ENCODE measurements around the gene DUOX1.

Gene DUOX1

GRCh38 chr15:45168751-45169551 lies 39.2 kb downstream of the DUOX1 start:
- DNase-seq (ENCODE audit: low read depth), result no peak

- DNase-seq (ENCODE audit: low read depth), result no peak
Observed at GRCh38 chr15:45169608-45170480, 40.0 kb downstream of the DUOX1 start.

GRCh38 chr15:45171912-45172311 lies 42.1 kb downstream of the DUOX1 start:
- no peak for DNase-seq (ENCODE audit: low read depth)

- DNase-seq (ENCODE audit: low read depth), result no peak
Observed at GRCh38 chr15:45174069-45174468, 44.3 kb downstream of the DUOX1 start.

- no peak for DNase-seq (ENCODE audit: low read depth)
Observed at GRCh38 chr15:45174577-45174976, 44.8 kb downstream of the DUOX1 start.

- no peak for DNase-seq (ENCODE audit: low read depth)
Observed at GRCh38 chr15:45177285-45177684, 47.5 kb downstream of the DUOX1 start.

- peak; percentile 31 for DNase-seq (ENCODE audit: low read depth)
Observed at GRCh38 chr15:45179221-45179985, 49.6 kb downstream of the DUOX1 start.

GRCh38 chr15:45180201-45180600 lies 50.4 kb downstream of the DUOX1 start:
- no peak for DNase-seq (ENCODE audit: low read depth)

- DNase-seq (ENCODE audit: low read depth), result no peak
Observed at GRCh38 chr15:45180648-45181436, 51.0 kb downstream of the DUOX1 start.

- no peak for DNase-seq (ENCODE audit: low read depth)
Observed at GRCh38 chr15:45181491-45182285, 51.9 kb downstream of the DUOX1 start.

- DNase-seq (ENCODE audit: low read depth), result no peak
Observed at GRCh38 chr15:45182996-45183395, 53.2 kb downstream of the DUOX1 start.

GRCh38 chr15:45183511-45183910 lies 53.7 kb downstream of the DUOX1 start:
- DNase-seq (ENCODE audit: low read depth), result no peak

- DNase-seq (ENCODE audit: low read depth), result no peak
Observed at GRCh38 chr15:45184562-45185041, 54.8 kb downstream of the DUOX1 start.

GRCh38 chr15:45185069-45185779 lies 55.4 kb downstream of the DUOX1 start:
- no peak for DNase-seq (ENCODE audit: low read depth)

- no peak for DNase-seq (ENCODE audit: low read depth)
Observed at GRCh38 chr15:45185903-45186770, 56.3 kb downstream of the DUOX1 start.

- DNase-seq (ENCODE audit: low read depth), result no peak
Observed at GRCh38 chr15:45186771-45187577, 57.2 kb downstream of the DUOX1 start.

- DNase-seq (ENCODE audit: low read depth), result no peak
Observed at GRCh38 chr15:45187578-45187893, 57.7 kb downstream of the DUOX1 start.

All from activated T-cell treated with anti-CD3 and anti-CD28 coated beads for 48 hours (primary cell).